ENCODE data around the gene CFAP91. TPM values are rescaled to one million over a fixed set of nuclear protein-coding genes. Genes with fewer than 3 reads are reported as not detected.

CFAP91 gene
- total RNA-seq, 3 donors from 2014 or later: 0.51 to 6.2 (median 3.3) TPM

DNA sequence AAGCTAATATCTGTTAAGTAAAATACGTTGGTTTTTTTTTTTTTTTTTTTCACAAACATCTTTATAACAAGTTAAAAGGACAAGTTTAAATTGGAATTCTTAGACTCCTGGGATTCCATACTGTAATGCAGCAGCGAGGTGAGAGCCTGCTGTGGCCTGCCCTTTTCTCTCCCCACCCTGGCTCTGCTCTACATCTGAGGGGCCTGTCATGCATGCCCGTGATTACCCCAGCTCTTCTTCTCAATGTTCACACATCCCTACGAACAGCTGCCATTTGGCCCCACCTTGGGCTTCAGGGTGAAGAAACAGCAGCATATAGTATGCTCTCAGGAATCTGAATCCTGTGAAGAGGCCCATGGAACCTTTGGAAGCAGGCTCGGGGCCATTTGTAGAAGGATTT is 14.7 kb downstream of the CFAP91 start:
- intact Hi-C loops (cut with DNase I, micrococcal nuclease): no loop called here
- Histone ChIP-seq H3K36me3 (ENCODE audit: low read depth) (no peaks in the 10 kb centered on the region), H3K9me3 (no peaks in the 10 kb centered on the region), H3K4me3 (no peak overlapping the region), H3K4me1 (ENCODE audit: low read depth) (peaks cover 6% of the 10 kb centered on the region)
- no peak for ATAC-seq
- DNase-seq: no peak
- TF ChIP-seq, protein P1, sequence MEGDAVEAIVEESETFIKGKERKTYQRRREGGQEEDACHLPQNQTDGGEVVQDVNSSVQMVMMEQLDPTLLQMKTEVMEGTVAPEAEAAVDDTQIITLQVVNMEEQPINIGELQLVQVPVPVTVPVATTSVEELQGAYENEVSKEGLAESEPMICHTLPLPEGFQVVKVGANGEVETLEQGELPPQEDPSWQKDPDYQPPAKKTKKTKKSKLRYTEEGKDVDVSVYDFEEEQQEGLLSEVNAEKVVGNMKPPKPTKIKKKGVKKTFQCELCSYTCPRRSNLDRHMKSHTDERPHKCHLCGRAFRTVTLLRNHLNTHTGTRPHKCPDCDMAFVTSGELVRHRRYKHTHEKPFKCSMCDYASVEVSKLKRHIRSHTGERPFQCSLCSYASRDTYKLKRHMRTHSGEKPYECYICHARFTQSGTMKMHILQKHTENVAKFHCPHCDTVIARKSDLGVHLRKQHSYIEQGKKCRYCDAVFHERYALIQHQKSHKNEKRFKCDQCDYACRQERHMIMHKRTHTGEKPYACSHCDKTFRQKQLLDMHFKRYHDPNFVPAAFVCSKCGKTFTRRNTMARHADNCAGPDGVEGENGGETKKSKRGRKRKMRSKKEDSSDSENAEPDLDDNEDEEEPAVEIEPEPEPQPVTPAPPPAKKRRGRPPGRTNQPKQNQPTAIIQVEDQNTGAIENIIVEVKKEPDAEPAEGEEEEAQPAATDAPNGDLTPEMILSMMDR (IDR thresholded peaks at IDR 0.05): no peak

DNA sequence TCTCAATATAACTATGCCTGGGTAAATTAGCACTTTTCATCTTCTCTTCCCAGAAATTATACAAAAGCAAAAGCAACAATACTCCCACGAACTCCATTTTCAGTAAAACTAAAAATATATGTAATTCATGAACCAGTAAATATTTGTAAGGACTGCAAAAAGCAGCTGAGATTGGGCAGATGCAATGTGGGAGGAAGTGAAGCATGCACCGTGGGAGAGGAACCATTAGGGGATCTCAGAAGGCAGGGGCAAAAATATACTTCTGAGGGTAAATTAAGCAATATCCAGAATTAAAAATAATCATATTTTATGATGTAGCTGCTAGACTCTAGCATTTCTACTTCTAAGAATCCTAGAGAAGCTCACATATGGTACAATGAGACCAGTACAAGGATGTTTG is 20.2 kb downstream of the CFAP91 start:
- no peak for ATAC-seq
- no peak for DNase-seq
- Histone ChIP-seq H3K4me3 (no peak overlapping the region), H3K36me3 (ENCODE audit: low read depth) (no peaks in the 10 kb centered on the region), H3K9me3 (no peaks in the 10 kb centered on the region), H3K4me1 (ENCODE audit: low read depth) (no peaks in the 10 kb centered on the region)
- TF ChIP-seq, protein P1 (IDR thresholded peaks at IDR 0.05): no peak
- intact Hi-C loops (cut with DNase I, micrococcal nuclease): no loop called here

DNA sequence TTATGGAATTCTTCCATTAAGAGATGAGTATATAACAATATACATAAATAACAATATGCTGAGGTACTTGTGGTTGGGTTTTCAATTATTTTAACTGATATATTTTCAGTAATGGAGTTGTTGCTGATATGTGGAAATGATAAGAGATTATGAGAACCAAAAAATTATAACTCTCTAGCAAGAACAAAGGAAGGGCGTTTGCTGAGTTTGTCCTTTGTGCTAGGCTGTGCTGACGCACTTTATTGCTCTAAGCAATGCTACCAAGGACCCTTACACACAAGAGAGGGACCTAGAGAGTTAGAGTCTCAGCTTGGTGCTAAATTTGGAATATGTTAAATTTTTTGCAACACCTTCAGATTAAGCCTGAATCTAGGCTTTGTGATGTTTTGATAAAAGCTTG is 24.1 kb downstream of the CFAP91 start:
- Histone ChIP-seq H3K4me3 (no peak overlapping the region), H3K9me3 (no peaks in the 10 kb centered on the region), H3K4me1 (ENCODE audit: low read depth) (no peaks in the 10 kb centered on the region), H3K36me3 (ENCODE audit: low read depth) (no peaks in the 10 kb centered on the region)
- intact Hi-C loops (cut with DNase I, micrococcal nuclease): no loop called here
- no peak for ATAC-seq
- no peak for DNase-seq
- TF ChIP-seq, protein P1 (IDR thresholded peaks at IDR 0.05): no peak

DNA sequence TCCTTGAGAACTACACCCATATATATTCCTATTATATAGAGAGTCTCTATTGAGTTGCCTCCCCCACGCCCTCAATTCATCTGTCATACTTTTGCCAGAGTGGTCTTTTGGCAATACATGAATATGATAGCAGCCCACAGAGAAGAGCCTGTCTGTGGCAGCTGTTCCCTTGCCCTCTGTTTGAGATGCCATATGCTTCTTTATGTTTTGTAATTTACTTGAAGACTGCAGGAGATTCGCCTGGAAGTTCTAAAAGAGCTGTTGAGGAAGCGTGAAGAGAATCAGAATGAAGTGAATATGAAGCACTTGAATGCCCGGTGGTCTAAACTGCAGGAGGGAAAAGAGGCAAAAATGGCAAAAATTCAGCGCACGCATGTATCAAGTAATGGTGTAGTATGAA is 27.2 kb downstream of the CFAP91 start:
- H3K4me1 ChIP-seq (ENCODE audit: low read depth): no peaks in the 10 kb centered on the region
- DNase-seq (no peak), ATAC-seq (no peak)
- H3K9me3 ChIP-seq: no peaks in the 10 kb centered on the region
- no peak overlapping the region for H3K4me3 ChIP-seq
- no peaks in the 10 kb centered on the region for H3K36me3 ChIP-seq (ENCODE audit: low read depth)
- TF ChIP-seq, protein P1 (IDR thresholded peaks at IDR 0.05): no peak
- intact Hi-C loops (cut with DNase I, micrococcal nuclease): no loop called here

DNA sequence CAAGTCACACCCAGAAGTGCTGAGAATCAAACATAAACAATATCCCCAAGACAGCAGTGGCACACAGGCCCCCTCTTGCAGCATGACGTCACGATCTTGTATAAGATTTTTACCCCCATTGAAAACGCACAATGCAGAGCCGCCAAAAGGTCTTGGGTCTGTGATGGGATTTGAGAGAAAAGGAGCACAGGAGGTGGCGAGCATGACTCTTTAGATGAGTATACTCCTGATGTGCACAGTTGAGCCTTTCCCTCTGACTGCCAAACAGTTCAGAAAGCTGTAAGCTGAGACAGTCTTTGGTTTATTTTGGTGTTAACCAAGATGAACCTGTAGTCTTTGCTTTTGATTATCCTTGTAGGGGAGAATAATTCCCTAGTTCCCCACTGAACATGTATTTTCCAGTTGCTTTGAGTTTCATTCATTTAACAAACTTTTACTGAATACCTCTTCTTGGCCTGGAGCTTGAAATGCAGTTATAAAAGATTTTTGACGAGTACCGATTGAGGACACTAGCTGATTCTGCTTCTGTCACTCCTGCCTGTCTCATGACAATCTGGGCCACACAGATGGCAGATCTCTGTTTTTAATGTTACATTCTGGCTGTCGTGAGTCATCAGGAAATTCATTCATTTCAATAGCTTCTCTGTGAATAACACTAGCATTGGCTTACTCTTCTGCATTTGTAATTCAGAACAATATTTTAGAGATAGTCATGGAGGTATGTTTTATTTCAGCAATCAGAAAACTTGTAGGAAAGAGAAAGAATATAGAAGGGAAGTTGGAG is 28.9 kb downstream of the CFAP91 start:
- TF ChIP-seq, protein P1 (IDR thresholded peaks at IDR 0.05): no peak
- no peak for ATAC-seq
- Histone ChIP-seq H3K4me3 (no peak overlapping the region), H3K4me1 (ENCODE audit: low read depth) (no peaks in the 10 kb centered on the region), H3K36me3 (ENCODE audit: low read depth) (no peaks in the 10 kb centered on the region), H3K9me3 (no peaks in the 10 kb centered on the region)
- no peak for DNase-seq
- intact Hi-C loops (cut with DNase I, micrococcal nuclease): no loop called here
